HL-60 (cell line): ENCODE results near the gene HPS1.

ENCODE experiments used
- POLR2AphosphoS5 ChIP-seq: IDR thresholded peaks from 2 replicates; pipeline ENCODE4 v1.6.1; 2012; ENCODE audit warnings: low read depth
- TF ChIP-seq, protein P1 (sequence below): IDR thresholded peaks from one replicate; pipeline ENCODE4 v1.5.1; 2011; ENCODE audit warnings: low read length, control low read depth, inconsistent platforms; ENCODE audit not compliant: insufficient read depth
- TF ChIP-seq, protein P2 (sequence below): IDR thresholded peaks from 2 replicates; pipeline ENCODE4 v1.6.1; 2012; ENCODE audit warnings: low read depth; ENCODE audit not compliant: insufficient replicate concordance

DNA sequence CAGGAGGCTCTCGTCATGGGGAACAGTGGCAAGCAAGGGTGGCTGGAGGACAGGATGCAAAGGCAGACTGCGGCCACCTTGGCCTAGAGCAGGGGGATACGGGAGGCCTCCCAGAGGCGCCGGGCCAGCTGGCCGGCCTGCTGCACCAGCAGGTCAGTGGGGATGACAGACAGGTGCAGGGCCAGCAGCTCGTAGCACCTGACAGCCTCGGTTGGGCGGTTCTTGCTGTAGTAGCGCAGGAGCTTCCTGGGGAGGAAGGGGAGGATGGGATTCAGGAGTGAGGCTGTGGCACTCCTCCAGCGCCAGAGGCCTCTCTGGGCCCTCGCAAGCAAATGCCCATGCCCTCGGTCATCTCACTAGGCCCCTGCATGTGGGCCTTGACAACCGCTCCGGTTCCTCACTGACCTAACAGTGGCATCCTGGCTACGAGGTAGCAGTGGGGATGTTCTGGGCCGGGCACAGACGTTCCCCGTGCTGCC is 29.2 kb downstream of the HPS1 start:
- TF ChIP-seq, protein P1, sequence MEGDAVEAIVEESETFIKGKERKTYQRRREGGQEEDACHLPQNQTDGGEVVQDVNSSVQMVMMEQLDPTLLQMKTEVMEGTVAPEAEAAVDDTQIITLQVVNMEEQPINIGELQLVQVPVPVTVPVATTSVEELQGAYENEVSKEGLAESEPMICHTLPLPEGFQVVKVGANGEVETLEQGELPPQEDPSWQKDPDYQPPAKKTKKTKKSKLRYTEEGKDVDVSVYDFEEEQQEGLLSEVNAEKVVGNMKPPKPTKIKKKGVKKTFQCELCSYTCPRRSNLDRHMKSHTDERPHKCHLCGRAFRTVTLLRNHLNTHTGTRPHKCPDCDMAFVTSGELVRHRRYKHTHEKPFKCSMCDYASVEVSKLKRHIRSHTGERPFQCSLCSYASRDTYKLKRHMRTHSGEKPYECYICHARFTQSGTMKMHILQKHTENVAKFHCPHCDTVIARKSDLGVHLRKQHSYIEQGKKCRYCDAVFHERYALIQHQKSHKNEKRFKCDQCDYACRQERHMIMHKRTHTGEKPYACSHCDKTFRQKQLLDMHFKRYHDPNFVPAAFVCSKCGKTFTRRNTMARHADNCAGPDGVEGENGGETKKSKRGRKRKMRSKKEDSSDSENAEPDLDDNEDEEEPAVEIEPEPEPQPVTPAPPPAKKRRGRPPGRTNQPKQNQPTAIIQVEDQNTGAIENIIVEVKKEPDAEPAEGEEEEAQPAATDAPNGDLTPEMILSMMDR: no peak
- TF ChIP-seq, protein P2, sequence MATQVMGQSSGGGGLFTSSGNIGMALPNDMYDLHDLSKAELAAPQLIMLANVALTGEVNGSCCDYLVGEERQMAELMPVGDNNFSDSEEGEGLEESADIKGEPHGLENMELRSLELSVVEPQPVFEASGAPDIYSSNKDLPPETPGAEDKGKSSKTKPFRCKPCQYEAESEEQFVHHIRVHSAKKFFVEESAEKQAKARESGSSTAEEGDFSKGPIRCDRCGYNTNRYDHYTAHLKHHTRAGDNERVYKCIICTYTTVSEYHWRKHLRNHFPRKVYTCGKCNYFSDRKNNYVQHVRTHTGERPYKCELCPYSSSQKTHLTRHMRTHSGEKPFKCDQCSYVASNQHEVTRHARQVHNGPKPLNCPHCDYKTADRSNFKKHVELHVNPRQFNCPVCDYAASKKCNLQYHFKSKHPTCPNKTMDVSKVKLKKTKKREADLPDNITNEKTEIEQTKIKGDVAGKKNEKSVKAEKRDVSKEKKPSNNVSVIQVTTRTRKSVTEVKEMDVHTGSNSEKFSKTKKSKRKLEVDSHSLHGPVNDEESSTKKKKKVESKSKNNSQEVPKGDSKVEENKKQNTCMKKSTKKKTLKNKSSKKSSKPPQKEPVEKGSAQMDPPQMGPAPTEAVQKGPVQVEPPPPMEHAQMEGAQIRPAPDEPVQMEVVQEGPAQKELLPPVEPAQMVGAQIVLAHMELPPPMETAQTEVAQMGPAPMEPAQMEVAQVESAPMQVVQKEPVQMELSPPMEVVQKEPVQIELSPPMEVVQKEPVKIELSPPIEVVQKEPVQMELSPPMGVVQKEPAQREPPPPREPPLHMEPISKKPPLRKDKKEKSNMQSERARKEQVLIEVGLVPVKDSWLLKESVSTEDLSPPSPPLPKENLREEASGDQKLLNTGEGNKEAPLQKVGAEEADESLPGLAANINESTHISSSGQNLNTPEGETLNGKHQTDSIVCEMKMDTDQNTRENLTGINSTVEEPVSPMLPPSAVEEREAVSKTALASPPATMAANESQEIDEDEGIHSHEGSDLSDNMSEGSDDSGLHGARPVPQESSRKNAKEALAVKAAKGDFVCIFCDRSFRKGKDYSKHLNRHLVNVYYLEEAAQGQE: no peak
- no peak for TF ChIP-seq POLR2AphosphoS5
